Measurements from ENCODE around the gene YDJC. TPM values are rescaled to one million over a fixed set of nuclear protein-coding genes. Genes with fewer than 3 reads are reported as not detected.

Gene YDJC
- total RNA-seq, 2 experiments from 2014 or later = 50.3 to 53.2 TPM

- Mint-ChIP-seq H3K36me3 (ENCODE audit: low read depth) (no peaks in the 10 kb centered on the region), H3K4me3 (no peak overlapping the region)
These were observed 6.9 kb upstream of the YDJC start for GRCh38 chr22:21636629-21637218.

DNA sequence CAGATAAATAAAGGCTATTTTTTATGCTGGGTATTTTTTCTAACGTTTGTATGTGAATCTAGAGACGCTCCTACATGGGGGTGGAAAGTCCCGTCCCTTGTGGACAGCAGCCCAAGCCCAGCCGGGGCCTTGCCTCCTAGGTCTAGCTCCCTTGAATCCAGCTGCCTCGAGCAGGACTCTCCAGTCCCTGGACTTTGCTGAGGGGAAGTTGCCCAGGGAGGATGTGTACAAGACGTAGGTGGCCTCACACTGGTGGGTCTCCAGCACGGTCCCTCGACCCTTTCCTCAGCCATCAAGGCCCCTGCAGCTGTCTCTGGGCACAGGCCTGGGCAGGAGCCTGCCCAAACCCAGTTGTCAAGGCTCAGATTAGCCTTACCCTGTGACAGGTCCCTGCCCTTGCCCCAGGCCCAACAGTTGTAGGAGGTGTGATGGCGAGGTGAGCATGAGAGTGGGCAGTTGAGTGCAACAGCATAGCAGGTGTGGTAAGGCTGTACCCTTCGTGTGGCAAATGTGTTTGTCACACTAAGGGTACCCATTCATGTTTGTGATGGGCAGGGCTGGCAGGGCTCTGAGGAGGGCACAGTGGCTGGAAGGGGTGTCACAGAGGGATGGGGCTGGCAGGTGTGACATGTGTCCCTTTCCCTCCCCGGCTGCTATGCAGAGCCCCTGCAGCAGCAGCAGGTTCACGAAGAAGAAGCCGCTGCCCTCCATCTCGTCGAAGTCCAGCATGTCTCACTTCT lies 6.1 kb upstream of the YDJC start:
- peaks cover 2% of the 10 kb centered on the region for H3K4me1 Mint-ChIP-seq (ENCODE audit: low read depth)
- H3K27me3 Mint-ChIP-seq (ENCODE audit: low read depth) = no peaks in the 10 kb centered on the region
- intact Hi-C loops (cut with micrococcal nuclease) = no loop called here
- no peak overlapping the region for H3K4me3 Mint-ChIP-seq
- no peak overlapping the region for H3K27ac Mint-ChIP-seq
- H3K36me3 Mint-ChIP-seq (ENCODE audit: low read depth) = no peaks in the 10 kb centered on the region
- no peak for DNase-seq
- CTCF ChIA-PET = interaction anchor here (1.8 kb wide), 1 partner anchor 10 kb away, joined by 6 read pairs; no protein-coding TSS in a partner anchor
- no peaks in the 10 kb centered on the region for H3K9me3 Mint-ChIP-seq

More at GRCh38 chr22:21636629-21637218, 6.9 kb upstream of the YDJC start:
- H3K27me3 Mint-ChIP-seq (ENCODE audit: low read depth) = no peaks in the 10 kb centered on the region
- H3K9me3 Mint-ChIP-seq = no peaks in the 10 kb centered on the region
- intact Hi-C loops (cut with micrococcal nuclease) = no loop called here
- no peak for DNase-seq
- CTCF ChIA-PET = interaction anchor here (1.8 kb wide), 1 partner anchor 10 kb away, joined by 6 read pairs; no protein-coding TSS in a partner anchor
- peaks cover 7% of the 10 kb centered on the region for H3K4me1 Mint-ChIP-seq (ENCODE audit: low read depth)
- H3K27ac Mint-ChIP-seq = no peak overlapping the region

GRCh38 chr22:21634844-21635243 lies 5.0 kb upstream of the YDJC start:
- Mint-ChIP-seq H3K36me3 (ENCODE audit: low read depth) (no peaks in the 10 kb centered on the region), H3K4me3 (no peak overlapping the region)

DNA sequence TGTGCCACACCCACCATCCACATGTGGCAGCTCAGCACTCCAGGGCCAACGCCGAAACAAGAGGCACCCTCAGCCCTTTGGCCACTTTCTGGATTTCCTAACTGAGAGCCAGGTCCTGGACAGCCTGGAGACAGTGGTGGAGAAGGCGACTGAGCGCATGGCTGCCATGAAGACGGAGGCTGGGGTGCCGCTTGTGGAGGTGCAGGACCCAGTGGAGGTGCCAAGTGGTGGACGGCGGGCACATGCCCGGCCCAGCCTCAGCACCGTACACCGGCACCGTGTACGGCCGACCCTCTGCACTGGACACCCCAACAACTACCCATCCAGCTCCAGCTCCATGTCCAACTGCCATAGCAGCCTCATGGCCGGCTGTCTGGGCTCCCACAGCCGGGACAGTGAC lies 4.3 kb upstream of the YDJC start:
- no peak overlapping the region for H3K27ac Mint-ChIP-seq
- peaks cover 7% of the 10 kb centered on the region for H3K4me1 Mint-ChIP-seq (ENCODE audit: low read depth)
- no peaks in the 10 kb centered on the region for H3K27me3 Mint-ChIP-seq (ENCODE audit: low read depth)
- no peaks in the 10 kb centered on the region for H3K9me3 Mint-ChIP-seq
- no peak overlapping the region for H3K4me3 Mint-ChIP-seq
- CTCF ChIA-PET = interaction anchor here (0.5 to 13.9 kb wide), 3 partner anchors 10 to 59 kb away, joined by 3 to 208 read pairs (median 3); partner anchors contain the start of gene SDF2L1
- no peak for DNase-seq
- H3K36me3 Mint-ChIP-seq (ENCODE audit: low read depth) = peaks cover 1% of the 10 kb centered on the region
- intact Hi-C loops (cut with micrococcal nuclease) = no loop called here

More at GRCh38 chr22:21634844-21635243, 5.0 kb upstream of the YDJC start:
- no peak for DNase-seq
- H3K27ac Mint-ChIP-seq = no peak overlapping the region
- H3K4me1 Mint-ChIP-seq (ENCODE audit: low read depth) = peaks cover 6% of the 10 kb centered on the region
- no peaks in the 10 kb centered on the region for H3K27me3 Mint-ChIP-seq (ENCODE audit: low read depth)
- H3K9me3 Mint-ChIP-seq = no peaks in the 10 kb centered on the region
- intact Hi-C loops (cut with micrococcal nuclease) = no loop called here
- CTCF ChIA-PET = interaction anchor here (1.2 to 13.9 kb wide), 2 partner anchors 9 to 21 kb away, joined by 3 to 208 read pairs; partner anchors contain the start of gene SDF2L1

- Mint-ChIP-seq H3K4me3 (no peak overlapping the region), H3K27me3 (ENCODE audit: low read depth) (no peaks in the 10 kb centered on the region), H3K27ac (no peak overlapping the region), H3K9me3 (no peaks in the 10 kb centered on the region), H3K4me1 (ENCODE audit: low read depth) (peaks cover 8% of the 10 kb centered on the region), H3K36me3 (ENCODE audit: low read depth) (peaks cover 2% of the 10 kb centered on the region)
- CTCF ChIA-PET = interaction anchor here (0.5 to 13.9 kb wide), 2 partner anchors 11 to 674 kb away, joined by 5 to 208 read pairs; partner anchors contain the start of gene SDF2L1
- intact Hi-C loops (cut with micrococcal nuclease) = no loop called here
- no peak for DNase-seq
These were observed 3.7 kb upstream of the YDJC start for GRCh38 chr22:21633481-21633880.

DNA sequence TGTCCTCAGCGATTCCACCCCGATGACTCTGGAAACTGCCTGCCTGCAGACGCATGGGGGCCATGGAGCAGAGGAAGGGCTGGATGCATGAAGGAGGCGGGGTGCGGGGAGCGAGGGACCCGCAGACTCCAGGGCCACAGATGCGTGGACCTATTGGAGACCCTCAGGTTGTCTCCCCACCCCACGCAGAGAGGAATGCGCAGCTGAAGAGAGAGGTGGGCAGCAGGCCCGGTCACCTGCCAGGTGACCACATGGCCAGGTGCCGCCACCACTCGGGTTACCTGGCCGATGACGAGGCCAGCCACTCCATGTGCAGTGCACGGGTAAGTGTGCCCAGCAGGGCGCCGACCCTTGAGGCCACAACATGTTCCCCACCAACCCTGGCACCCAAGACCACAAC lies 3.1 kb upstream of the YDJC start:
- Mint-ChIP-seq H3K27me3 (ENCODE audit: low read depth) (no peaks in the 10 kb centered on the region), H3K27ac (no peak overlapping the region), H3K9me3 (no peaks in the 10 kb centered on the region), H3K4me3 (no peak overlapping the region), H3K36me3 (ENCODE audit: low read depth) (peaks cover 7% of the 10 kb centered on the region), H3K4me1 (ENCODE audit: low read depth) (peaks cover 12% of the 10 kb centered on the region)
- intact Hi-C loops (cut with micrococcal nuclease) = no loop called here
- DNase-seq = no peak
- CTCF ChIA-PET = interaction anchor here (13.9 kb wide), 1 partner anchor 11 kb away, joined by 208 read pairs; the partner anchor contains the start of gene SDF2L1

DNA sequence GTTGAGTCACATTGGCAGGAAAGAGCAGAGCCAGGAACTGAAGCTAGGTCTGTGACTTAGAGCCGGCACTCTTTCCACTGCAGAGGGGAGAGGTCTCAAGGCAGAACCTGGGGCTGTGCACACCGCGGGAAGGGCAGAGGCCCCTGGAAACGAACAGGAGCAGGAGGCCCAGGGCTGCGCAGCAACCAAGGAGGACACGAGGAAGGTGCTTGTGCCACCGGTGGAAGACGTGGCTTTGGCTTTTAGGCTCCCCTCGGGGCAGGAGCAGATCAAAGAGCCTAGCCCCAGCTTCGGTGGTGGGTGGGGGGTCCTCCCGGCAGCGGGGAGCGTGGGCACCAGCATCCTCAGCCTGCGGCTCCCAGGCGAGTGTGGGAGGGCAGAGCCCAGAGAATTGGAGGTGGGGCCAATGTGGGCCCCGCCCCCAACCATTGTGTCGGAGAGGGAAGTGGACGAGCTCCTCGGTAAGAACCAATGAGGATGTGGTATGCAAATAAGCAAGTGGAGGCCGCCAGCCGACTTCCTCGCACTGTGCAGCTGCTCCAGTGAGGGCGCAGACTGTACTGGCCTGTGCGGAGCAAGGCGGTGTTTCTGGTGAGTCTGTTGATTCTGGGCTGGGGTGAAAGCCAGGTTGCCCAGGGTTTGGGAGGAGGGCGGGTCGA lies 2.5 kb upstream of the YDJC start, which contains the start of gene CCDC116:
Gene CCDC116, plus strand, starts transcription at position 524 of the 659 bp plus-strand sequence. CDS start 422 bp downstream, outside the sequence.
- intact Hi-C loops (cut with micrococcal nuclease) = no loop called here
- no peak within 1 kb of the TSS for H3K27ac Mint-ChIP-seq
- H3K4me3 Mint-ChIP-seq = no peak within 1 kb of the TSS
- H3K27me3 Mint-ChIP-seq (ENCODE audit: low read depth) = no peaks in the 10 kb centered on the region
- H3K9me3 Mint-ChIP-seq = no peaks in the 10 kb centered on the region
- H3K4me1 Mint-ChIP-seq (ENCODE audit: low read depth) = peaks cover 18% of the 10 kb centered on the region
- DNase-seq = peak; percentile 24
- H3K36me3 Mint-ChIP-seq (ENCODE audit: low read depth) = peaks cover 12% of the 10 kb centered on the region
- CTCF ChIA-PET = interaction anchor here (13.9 kb wide), 1 partner anchor 12 kb away, joined by 208 read pairs; the partner anchor contains the start of gene SDF2L1

DNA sequence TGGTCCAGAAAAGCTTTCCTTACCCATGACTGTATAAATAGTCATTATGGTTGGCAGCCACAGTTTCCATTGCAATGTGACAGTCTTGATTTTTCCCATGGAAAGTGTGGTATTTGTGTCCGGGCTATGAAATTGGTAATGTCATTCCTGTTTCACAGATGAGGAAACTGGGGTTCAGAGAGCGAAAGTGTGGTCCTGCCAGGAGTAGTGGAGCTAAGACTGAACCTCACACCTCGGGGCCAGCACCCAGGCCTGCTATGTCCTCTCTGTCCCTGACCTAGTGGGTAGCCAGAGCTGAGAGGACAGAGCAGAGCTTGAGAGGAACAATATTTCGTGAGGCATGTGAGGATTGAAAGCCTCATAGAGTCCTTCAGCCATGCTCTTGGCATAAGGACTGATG lies 1.2 kb upstream of the YDJC start:
- peaks cover 29% of the 10 kb centered on the region for H3K4me1 Mint-ChIP-seq (ENCODE audit: low read depth)
- DNase-seq = no peak
- H3K9me3 Mint-ChIP-seq = no peaks in the 10 kb centered on the region
- intact Hi-C loops (cut with micrococcal nuclease) = loop anchor here (2.0 kb wide), 1 partner anchor 36 kb away; the partner anchor contains the start of gene PPIL2
- CTCF ChIA-PET = interaction anchor here (13.9 kb wide), 1 partner anchor 13 kb away, joined by 208 read pairs; the partner anchor contains the start of gene SDF2L1
- no peak overlapping the region for H3K27ac Mint-ChIP-seq
- peaks cover 20% of the 10 kb centered on the region for H3K36me3 Mint-ChIP-seq (ENCODE audit: low read depth)
- no peak overlapping the region for H3K4me3 Mint-ChIP-seq
- no peaks in the 10 kb centered on the region for H3K27me3 Mint-ChIP-seq (ENCODE audit: low read depth)

- intact Hi-C loops (cut with micrococcal nuclease) = loop anchor here (1.0 kb wide), 2 partner anchors 24 to 61 kb away; partner anchors contain the start of gene UBE2L3
- H3K9me3 Mint-ChIP-seq = no peaks in the 10 kb centered on the region
- peaks cover 20% of the 10 kb centered on the region for H3K36me3 Mint-ChIP-seq (ENCODE audit: low read depth)
- DNase-seq = no peak
- H3K4me1 Mint-ChIP-seq (ENCODE audit: low read depth) = peaks cover 35% of the 10 kb centered on the region
- H3K27ac Mint-ChIP-seq = peak overlapping the region; percentile 92
- no peaks in the 10 kb centered on the region for H3K27me3 Mint-ChIP-seq (ENCODE audit: low read depth)
- CTCF ChIA-PET = interaction anchor here (0.9 to 13.9 kb wide), 13 partner anchors 8 to 143 kb away, joined by 3 to 208 read pairs (median 5); partner anchors contain the start of gene SDF2L1
- H3K4me3 Mint-ChIP-seq = peak overlapping the region; percentile 86
These were observed 1.2 kb downstream of the YDJC start for GRCh38 chr22:21628386-21629254.

- H3K27me3 Mint-ChIP-seq (ENCODE audit: low read depth) = no peaks in the 10 kb centered on the region
- peak overlapping the region; percentile 75 for H3K27ac Mint-ChIP-seq
- no peak for DNase-seq
- H3K9me3 Mint-ChIP-seq = no peaks in the 10 kb centered on the region
- intact Hi-C loops (cut with micrococcal nuclease) = no loop called here
- H3K4me1 Mint-ChIP-seq (ENCODE audit: low read depth) = peaks cover 35% of the 10 kb centered on the region
- CTCF ChIA-PET = interaction anchor here (13.9 kb wide), 1 partner anchor 17 kb away, joined by 208 read pairs; the partner anchor contains the start of gene SDF2L1
- peaks cover 20% of the 10 kb centered on the region for H3K36me3 Mint-ChIP-seq (ENCODE audit: low read depth)
- H3K4me3 Mint-ChIP-seq = peak overlapping the region; percentile 32
These were observed 2.9 kb downstream of the YDJC start for GRCh38 chr22:21626735-21627469.
